Ishikawa (cell line): ENCODE data around the gene ABCA2.

Source experiments
- CREB1 ChIP-seq: IDR thresholded peaks from 2 replicates; pipeline ENCODE4 v1.6.1; 2012; ENCODE audit warnings: low read depth
- FOXM1 ChIP-seq: IDR thresholded peaks from 2 replicates; pipeline ENCODE4 v1.6.1; 2012; ENCODE audit warnings: low read depth, borderline replicate concordance
- TAF1 ChIP-seq: IDR thresholded peaks from 2 replicates; pipeline ENCODE4 v1.6.1; 2012; ENCODE audit warnings: low read depth, mild to moderate bottlenecking

DNA sequence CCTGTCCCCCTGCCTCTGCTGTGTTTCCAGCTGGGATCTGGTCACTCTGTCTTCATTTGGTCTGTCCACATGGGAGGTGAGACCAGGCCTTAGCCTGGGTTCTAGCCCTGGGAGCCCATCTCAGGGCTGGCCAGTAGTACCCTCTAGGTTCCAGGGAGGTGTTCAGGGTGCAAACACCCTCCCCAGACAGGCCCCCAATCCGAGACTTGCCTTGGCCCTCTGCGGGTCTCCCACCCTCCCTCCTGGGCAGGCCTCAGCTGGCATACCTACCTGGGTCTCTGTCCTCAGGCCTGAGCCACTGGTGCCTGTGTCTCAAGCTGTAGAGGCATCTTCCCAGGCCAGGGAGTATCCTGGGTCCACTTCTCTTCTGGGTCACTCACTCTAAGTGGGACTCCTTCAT is 43.2 kb upstream of the ABCA2 start:
- TF ChIP-seq FOXM1 (no peak), CREB1 (no peak), TAF1 (no peak)
